GM21526 (cell line): Measurements from ENCODE around the gene CDH18.

Source experiments
- ATAC-seq: cut with Tn5 transposase; IDR thresholded peaks from one replicate; pipeline ENCODE4 v1.9.1; 2021; ENCODE audit warnings: moderate library complexity; ENCODE audit not compliant: unreplicated experiment, low FRiP score

CDH18 gene

DNA sequence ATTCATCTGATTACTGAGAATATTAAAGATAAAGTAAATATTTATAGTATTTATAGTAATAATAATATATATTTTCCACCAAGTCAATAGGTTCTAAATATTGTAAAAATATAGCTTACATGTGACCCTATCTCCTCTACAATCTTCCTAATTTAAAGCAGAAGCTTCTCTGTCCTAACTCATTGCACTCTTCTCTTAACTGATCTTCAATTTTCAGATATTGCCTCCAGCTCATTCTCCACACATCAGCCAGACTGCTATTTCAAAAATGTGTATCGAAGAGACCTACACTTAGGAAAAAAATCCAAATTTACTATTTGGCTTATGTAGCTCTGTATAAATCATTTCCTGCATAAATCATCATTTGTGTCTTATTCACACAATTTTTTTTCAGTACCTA is 47.8 kb downstream of the CDH18 start:
- no peak for ATAC-seq

- ATAC-seq = no peak
Observed at GRCh38 chr5:19930451-19930850, 57.5 kb downstream of the CDH18 start.

DNA sequence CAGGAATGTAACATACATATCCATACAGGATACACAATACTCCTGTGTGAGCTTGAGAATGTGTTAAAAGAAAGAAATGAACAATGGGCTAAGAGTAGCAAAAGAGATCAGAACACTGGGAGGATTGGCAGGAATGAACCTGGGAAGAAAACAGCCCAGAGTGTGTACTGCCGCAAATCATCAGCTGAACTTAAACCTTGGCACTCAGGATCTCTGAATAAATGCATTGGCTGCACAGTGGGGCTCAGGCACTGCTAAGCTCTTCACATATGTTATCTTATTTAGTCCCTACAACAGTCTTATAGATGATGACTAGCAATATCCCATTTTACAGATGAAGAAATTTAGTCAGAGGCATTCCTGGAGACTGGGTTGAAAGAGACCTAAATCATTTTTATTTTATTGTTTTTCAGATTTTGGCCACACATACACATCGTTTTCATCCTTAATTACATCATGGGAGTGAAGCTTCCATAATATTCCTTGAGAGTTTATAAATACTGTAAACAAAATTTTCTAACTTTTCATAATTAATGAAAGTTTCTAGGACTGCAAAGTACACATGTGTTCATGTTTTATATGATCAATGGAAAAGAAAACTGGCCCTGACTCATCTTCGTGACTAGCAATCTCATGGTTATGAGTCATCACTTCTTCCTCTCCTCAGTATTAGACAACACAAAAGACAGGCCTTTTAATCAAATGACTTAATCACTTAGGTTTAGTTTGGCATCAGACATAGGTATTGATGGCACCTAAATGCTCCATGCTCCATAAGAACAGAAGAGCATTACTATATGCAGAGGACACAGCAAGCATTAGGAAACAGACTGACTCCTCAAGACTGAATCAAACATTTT is 59.2 kb downstream of the CDH18 start:
- no peak for ATAC-seq

- ATAC-seq = no peak
Observed at GRCh38 chr5:19927919-19928318, 60.1 kb downstream of the CDH18 start.

- no peak for ATAC-seq
Observed at GRCh38 chr5:19927170-19927569, 60.8 kb downstream of the CDH18 start.

DNA sequence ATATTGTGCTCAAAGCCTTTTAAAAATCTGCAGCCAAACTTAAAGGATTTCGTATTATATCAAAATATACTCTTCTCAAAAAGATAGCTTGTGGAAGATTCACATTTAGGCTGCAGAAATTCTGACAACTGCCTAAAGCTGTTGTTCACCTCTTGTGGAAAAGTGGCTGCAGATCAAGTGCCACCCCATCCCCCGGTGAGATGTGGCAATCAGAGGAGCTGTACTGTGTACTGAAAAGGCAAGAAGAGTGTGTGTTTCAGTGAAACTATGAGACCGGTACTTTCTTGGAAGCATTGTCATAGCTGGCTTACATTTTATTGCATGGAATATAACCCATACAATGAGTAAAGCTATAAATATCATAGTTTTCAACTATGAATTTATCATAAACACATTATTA is 64.3 kb downstream of the CDH18 start:
- ATAC-seq = no peak

- no peak for ATAC-seq
Observed at GRCh38 chr5:19920761-19921160, 67.2 kb downstream of the CDH18 start.

GRCh38 chr5:19918780-19919179 is 69.2 kb downstream of the CDH18 start:
- ATAC-seq = no peak

GRCh38 chr5:19917588-19918122 is 70.3 kb downstream of the CDH18 start:
- ATAC-seq = no peak

DNA sequence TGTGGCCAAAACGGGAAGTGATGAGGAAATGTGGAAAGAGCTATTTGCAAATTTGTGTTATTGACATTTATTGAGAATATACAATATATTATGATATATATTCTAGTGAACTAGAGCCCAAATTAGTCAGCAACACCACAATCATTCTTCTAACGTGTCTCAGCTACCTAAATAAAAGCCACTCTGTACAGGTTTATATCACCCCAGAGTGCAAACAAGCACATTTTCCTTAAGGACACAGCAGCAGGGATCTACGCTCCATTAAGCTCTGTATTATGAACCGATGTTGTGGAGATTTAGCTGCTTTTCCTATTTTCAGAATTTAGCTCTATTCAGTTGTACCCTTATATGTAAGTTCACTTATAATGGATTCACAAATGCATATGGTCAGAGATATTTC is 77.9 kb downstream of the CDH18 start:
- ATAC-seq = no peak

DNA sequence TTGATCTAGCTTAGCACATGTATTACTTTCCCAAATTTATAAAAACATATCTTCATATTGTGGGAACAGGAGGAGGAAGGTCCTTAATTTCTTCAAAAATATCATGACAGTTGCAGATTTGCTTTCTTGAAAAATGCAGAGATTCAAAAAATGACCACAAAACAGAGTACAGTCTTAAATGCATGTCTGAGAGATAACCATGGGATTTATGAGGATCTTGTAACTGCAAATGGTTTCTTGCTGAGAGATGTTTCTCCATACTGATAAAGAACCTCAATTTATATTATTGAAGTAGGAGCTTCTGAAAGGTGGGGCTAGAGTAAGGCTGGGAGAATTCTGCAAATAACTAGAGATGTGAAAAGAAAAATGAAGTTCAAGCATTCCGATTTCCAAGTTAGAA is 83.2 kb downstream of the CDH18 start:
- ATAC-seq = no peak

DNA sequence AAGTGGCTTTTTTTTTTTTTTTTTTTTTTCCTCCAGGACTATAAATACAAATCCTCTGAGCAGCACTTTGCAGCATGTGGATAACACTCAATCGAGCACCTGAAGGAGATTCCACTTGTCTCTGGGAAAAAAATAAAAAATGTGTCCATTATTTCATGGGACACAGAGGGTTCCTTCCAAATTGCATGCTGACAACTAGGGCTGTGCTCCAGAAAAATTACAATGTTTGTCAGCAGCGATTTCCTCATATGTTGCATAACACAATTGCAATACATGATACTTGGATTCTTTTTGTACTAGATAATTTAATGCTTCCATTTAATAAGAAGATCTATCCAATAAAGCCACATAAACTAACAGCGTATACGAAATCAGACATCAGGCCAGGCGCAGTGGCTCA is 84.4 kb downstream of the CDH18 start:
- ATAC-seq = no peak

- ATAC-seq = no peak
Observed at GRCh38 chr5:19902316-19902934, 85.6 kb downstream of the CDH18 start.

DNA sequence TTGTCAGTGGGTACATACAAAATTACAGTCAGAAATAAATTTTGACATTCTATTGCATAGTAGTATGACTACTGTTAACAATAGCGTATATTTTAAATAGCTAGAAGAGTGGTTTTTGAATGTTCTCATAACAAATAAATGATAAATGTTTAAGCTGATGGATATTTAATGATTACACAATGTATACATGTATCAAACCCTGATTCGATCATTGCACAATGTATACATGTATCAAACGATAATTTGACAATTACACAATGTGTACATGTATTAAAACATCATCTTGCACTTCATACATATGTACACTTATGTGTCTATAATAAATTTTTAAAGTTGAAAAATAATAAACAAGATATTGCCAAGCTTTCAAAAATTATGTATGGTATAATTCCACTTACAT is 87.7 kb downstream of the CDH18 start:
- no peak for ATAC-seq

DNA sequence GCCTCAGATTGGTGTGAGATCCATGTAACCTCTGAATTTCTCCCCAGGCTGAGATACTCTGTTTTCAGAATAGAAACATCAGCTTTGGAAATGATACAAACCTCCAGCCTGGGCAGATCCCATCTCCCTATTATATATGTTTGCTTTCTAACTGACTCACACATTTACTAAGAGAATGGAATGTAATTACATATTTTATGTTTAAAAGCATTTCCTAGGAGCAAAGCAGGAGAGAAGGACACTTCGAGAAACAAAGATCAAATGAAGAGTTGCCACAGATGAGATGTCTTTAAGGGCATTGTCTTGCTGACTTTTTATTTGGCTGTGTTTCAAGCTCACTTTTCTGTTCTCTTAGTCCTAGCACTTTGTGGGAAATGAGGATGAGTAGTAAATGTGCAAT is 96.3 kb downstream of the CDH18 start:
- no peak for ATAC-seq

GRCh38 chr5:19886123-19886917 is 101.7 kb downstream of the CDH18 start:
- no peak for ATAC-seq

DNA sequence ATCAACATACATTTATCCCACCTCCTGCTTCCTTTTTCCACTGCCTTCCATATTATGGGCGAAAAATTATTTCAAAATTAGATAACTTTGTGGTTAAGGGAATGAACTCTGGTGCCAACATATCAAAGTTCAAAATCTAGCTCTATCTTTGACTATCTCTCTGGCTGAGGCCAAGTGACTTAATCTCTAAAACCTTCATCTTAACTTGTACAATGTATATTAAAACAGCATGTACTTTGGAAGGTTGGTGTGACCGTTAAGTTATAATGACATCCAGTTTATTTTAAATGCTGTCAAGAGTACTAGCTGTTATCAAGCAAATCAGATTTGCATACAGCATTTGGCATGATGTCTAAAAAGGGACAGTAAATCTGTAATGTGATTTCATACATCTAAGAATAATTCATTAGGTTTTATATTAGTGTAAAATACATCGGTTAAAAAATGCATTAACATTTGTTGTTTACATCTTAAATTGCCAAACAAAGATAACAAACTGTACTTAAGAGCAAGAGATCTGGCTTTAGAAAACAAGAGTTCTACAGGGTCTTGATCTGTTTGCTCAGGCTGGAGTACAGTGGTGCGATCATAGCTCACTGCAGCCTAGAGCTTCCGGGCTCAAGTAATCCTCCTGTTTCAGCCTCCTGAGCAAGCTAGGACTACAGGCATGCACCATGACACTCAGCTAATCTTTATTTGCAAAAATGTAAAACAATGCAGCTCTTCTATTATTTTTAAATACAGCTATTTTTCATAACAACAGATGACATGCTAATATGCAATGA is 102.8 kb downstream of the CDH18 start:
- no peak for ATAC-seq

- ATAC-seq = no peak
Observed at GRCh38 chr5:19880859-19881436, 107.1 kb downstream of the CDH18 start.

DNA sequence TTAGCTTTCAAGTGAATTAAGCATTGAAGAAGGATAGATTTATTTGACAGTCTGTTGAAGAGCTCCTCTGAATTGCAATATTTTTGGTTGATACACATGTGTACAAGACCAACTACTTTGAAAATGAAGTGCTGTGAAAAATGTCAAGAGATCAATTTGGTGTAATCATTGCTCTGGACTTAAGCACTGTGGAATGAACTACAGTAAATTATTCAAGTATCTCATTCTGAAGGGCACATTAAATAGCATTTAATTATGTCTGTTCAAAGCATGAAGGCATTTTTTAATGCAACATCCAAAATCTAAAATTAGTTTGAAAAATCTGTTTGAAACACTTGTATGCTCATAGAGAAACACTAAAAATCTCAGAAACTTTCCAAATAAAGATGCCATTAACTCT is 107.5 kb downstream of the CDH18 start:
- no peak for ATAC-seq

GRCh38 chr5:19874811-19875210 is 113.2 kb downstream of the CDH18 start:
- ATAC-seq = no peak
